HepG2 (cell line): ENCODE results near the gene F13B. TPM values are rescaled to one million over a fixed set of nuclear protein-coding genes. Genes with fewer than 3 reads are reported as not detected.

Experiments used
- ATAC-seq: fragments of 200-7000 bp; cut with Tn5 transposase; 3 replicates; pipeline ENCODE4 v1.9.1; 2020; ENCODE audit warnings: mild to moderate bottlenecking, moderate library complexity
- BruUV-seq: library from RNA; stranded (reverse); fragments of 400-500 nt; replicated peaks from 2 replicates; lab custom pipeline; 2021; lab: Mats Ljungman, UMichigan
- CTCF ChIA-PET: fragments of 300-600 bp; formaldehyde crosslinking; extraction: SDS; loops from one replicate; lab custom pipeline; 2021; ENCODE audit warnings: low total read pairs, inconsistent platforms, low intra/inter-chr PET ratio; lab: Yijun Ruan, JAX
- POLR2A ChIA-PET: fragments of 350-600 bp; sonication (Branson Sonifier 250); formaldehyde crosslinking; loops from one replicate; lab custom pipeline; 2020; ENCODE audit warnings: antibody characterized with exemption, inconsistent platforms; lab: Yijun Ruan, JAX
- DNase-seq: peaks from one replicate; pipeline ENCODE4 v3.0.0-alpha.2; 2015; ENCODE audit warnings: low spot score
- FAIRE-seq: peaks from 3 replicates; lab custom pipeline; 2011; peaks lifted over from hg19 to GRCh38; lab: Jason Lieb, UNC
- H2AFZ ChIP-seq: one replicate; pipeline ENCODE4 v1.6.1; 2011; ENCODE audit warnings: low read length, inconsistent platforms
- H3K27ac ChIP-seq: fragments of 300-600 bp; 3 replicates; pipeline ENCODE4 v1.8.0; 2011; ENCODE audit warnings: mixed run types, mild to moderate bottlenecking, mixed read lengths, low read length, inconsistent platforms; ENCODE audit not compliant: insufficient read depth; ENCODE audit errors: extremely low read length
- H3K27me3 ChIP-seq, 2 experiments: fragments of 200-600 bp in 1 of 2; 2 replicates in 1 of 2; 3 replicates in 1 of 2; pipeline versions ENCODE4 v1.6.0 to v1.8.0; 2011; ENCODE audit warnings: low read length in 2 of 2, mild to moderate bottlenecking in 2 of 2, moderate library complexity in 2 of 2, inconsistent platforms in 1 of 2; ENCODE audit not compliant: insufficient read depth in 2 of 2, control insufficient read depth in 1 of 2
- H3K36me3 ChIP-seq, 2 experiments: fragments of 200-600 bp in 1 of 2; replicated peaks in 1 of 2; 2 replicates in 1 of 2; 3 replicates in 1 of 2; pipeline versions ENCODE4 v1.5.1 to v1.8.0; 2011; ENCODE audit warnings: low read length in 2 of 2, inconsistent platforms in 1 of 2; ENCODE audit not compliant: insufficient read depth in 2 of 2, control insufficient read depth in 1 of 2
- H3K4me1 ChIP-seq: 2 replicates; pipeline ENCODE4 v1.5.1; 2012; ENCODE audit warnings: low read length, inconsistent platforms; ENCODE audit not compliant: insufficient read depth
- H3K4me2 ChIP-seq: 2 replicates; pipeline ENCODE4 v1.6.0; 2011; ENCODE audit warnings: low read depth, low read length, inconsistent platforms
- H3K4me3 ChIP-seq, 3 experiments: fragments of 200-600 bp in 1 of 3; sonication (generic), shearing (Covaris generic) in 1 of 3; replicated peaks in 1 of 3; 2 replicates each; pipeline ENCODE4 v1.5.1; 2011 to 2016; ENCODE audit warnings: low read length in 3 of 3, inconsistent platforms in 2 of 3, low read depth in 2 of 3, mild to moderate bottlenecking in 2 of 3, control low read depth in 1 of 3, mixed read lengths in 1 of 3; ENCODE audit not compliant: insufficient read depth in 1 of 3
- H3K79me2 ChIP-seq: one replicate; pipeline ENCODE4 v1.6.1; 2011; ENCODE audit warnings: low read length, inconsistent platforms; ENCODE audit not compliant: insufficient read depth
- H3K9ac ChIP-seq: 2 replicates; pipeline ENCODE4 v1.6.0; 2011; ENCODE audit warnings: mild to moderate bottlenecking, low read depth, low read length, inconsistent platforms; ENCODE audit not compliant: insufficient read depth
- H3K9me3 ChIP-seq: 2 replicates; pipeline ENCODE4 v1.5.1; 2012; ENCODE audit warnings: mild to moderate bottlenecking, low read length
- H4K20me1 ChIP-seq: 2 replicates; pipeline ENCODE4 v1.6.0; 2011; ENCODE audit warnings: inconsistent platforms, mild to moderate bottlenecking, low read length, moderate library complexity; ENCODE audit not compliant: insufficient read depth
- AGO1 ChIP-seq: fragments of 200-400 bp; formaldehyde crosslinking; IDR thresholded peaks from 2 replicates; pipeline ENCODE4 v1.6.1; 2017; ENCODE audit warnings: mild to moderate bottlenecking, low read depth, low read length, moderate library complexity; ENCODE audit not compliant: poor library complexity, severe bottlenecking
- HNRNPL ChIP-seq: fragments of 200-400 bp; formaldehyde crosslinking; IDR thresholded peaks from 2 replicates; pipeline ENCODE4 v1.6.1; 2017; ENCODE audit warnings: mild to moderate bottlenecking, low read depth, low read length
- IKZF1 ChIP-seq: fragments of 450-650 bp; IDR thresholded peaks from 2 replicates; pipeline ENCODE4 v1.7.1; 2016
- KAT7 ChIP-seq: IDR thresholded peaks from 2 replicates; pipeline ENCODE4 v1.6.1; 2018; ENCODE audit warnings: borderline replicate concordance, missing compliant biosample characterization
- KLF9 ChIP-seq: IDR thresholded peaks from 2 replicates; pipeline ENCODE4 v1.6.1; 2016; ENCODE audit warnings: low read depth
- MZF1 ChIP-seq: sonication (generic); formaldehyde crosslinking; IDR thresholded peaks from 2 replicates; pipeline ENCODE4 v1.8.1; 2023; ENCODE audit warnings: mild to moderate bottlenecking, missing genetic modification reagents, borderline replicate concordance
- RORA ChIP-seq: sonication (generic); formaldehyde crosslinking; IDR thresholded peaks from 2 replicates; pipeline ENCODE4 v1.5.0; 2020; ENCODE audit warnings: mild to moderate bottlenecking, missing genetic modification reagents, moderate library complexity
- SRSF1 ChIP-seq: fragments of 200-400 bp; formaldehyde crosslinking; optimal IDR thresholded peaks from 2 replicates; pipeline ENCODE3; 2017; ENCODE audit warnings: mild to moderate bottlenecking, low read depth, low read length, moderate library complexity
- ZKSCAN8 ChIP-seq: IDR thresholded peaks from 2 replicates; pipeline ENCODE4 v1.6.1; 2016; ENCODE audit warnings: borderline replicate concordance, missing genetic modification reagents, missing compliant biosample characterization
- ZNF160 ChIP-seq: sonication (generic); formaldehyde crosslinking; IDR thresholded peaks from 2 replicates; pipeline ENCODE4 v1.8.0; 2022; ENCODE audit warnings: mild to moderate bottlenecking, inconsistent platforms, missing genetic modification reagents
- ZNF501 ChIP-seq: sonication (generic); formaldehyde crosslinking; IDR thresholded peaks from 2 replicates; pipeline ENCODE4 v1.5.1; 2020; ENCODE audit warnings: mild to moderate bottlenecking, moderate library complexity, missing genetic modification reagents
- ZNF614 ChIP-seq: IDR thresholded peaks from 2 replicates; pipeline ENCODE4 v1.6.1; 2018; ENCODE audit warnings: missing biosample characterization, missing genetic modification reagents, inconsistent platforms, borderline replicate concordance
- WGBS: methylation state at CpG from one replicate; pipeline ENCODE4 v1.1.6; 2017; ENCODE audit warnings: low lambda C conversion rate; 5-methylcytosine and 5-hydroxymethylcytosine counted together
- in situ Hi-C: cut with HindIII; loops from 2 replicates; pipeline ENCODE4 v1.10.0; 2017; ENCODE audit warnings: low pct_unique_long_range_greater_than_20kb; ENCODE audit not compliant: extremely low pct_ligation_motif_present
- intact Hi-C: fragments of 100-400 bp; cut with micrococcal nuclease; formaldehyde crosslinking; loops from one replicate; pipeline ENCODE4 v1.10.0; 2022; ENCODE audit not compliant: unreplicated experiment
- polyA plus RNA-seq, 8 experiments: library from polyadenylated mRNA; depleted of rRNA in 3 of 8; stranded (reverse) in 7 of 8; unstranded in 1 of 8; fragments of >200 nt; fragmentation: Illumina TruSeq in 4 of 8; extraction: Trizol in 4 of 8; gene quantifications; 2 replicates each; pipeline versions ENCODE4 v1.2.1 to v1.2.3, GENCODE V29; 2011 to 2016; ENCODE audit warnings: low read depth in 4 of 8, missing spikeins in 1 of 8, mixed read lengths in 1 of 8; ENCODE audit not compliant: insufficient read depth in 1 of 8
- total RNA-seq, 5 experiments: library from RNA; depleted of rRNA; stranded (reverse); fragments of >200 nt; fragmentation: Illumina TruSeq; extraction: Trizol; gene quantifications; 2 replicates each; pipeline ENCODE4 v1.2.3, GENCODE V29; 2016; ENCODE audit warnings: low read depth in 1 of 5

Gene F13B
- total and polyA plus RNA-seq, 2 of the 13 experiments (the other 11 are each of a cell fraction or from before 2014, with no cell fraction given), result 0.41 to 2.7 TPM

GRCh38 chr1:197106869-197107268 is 39.8 kb upstream of the F13B start (continued):
- no peak for TF ChIP-seq AGO1
- no peak for TF ChIP-seq SRSF1
- no peak for TF ChIP-seq ZNF160 (CRISPR knock-in tag)
- TF ChIP-seq ZNF501 (CRISPR knock-in tag), result no peak
- no peak for TF ChIP-seq KLF9
- TF ChIP-seq ZKSCAN8 (CRISPR knock-in tag), result no peak
- no peak for TF ChIP-seq RORA (CRISPR knock-in tag)
- no peak for TF ChIP-seq ZNF614 (CRISPR knock-in tag)

GRCh38 chr1:197103300-197103699 is 36.2 kb upstream of the F13B start:
- WGBS, result over 99% methylated on average over 5 of the region's 5 CpGs
- intact Hi-C loops (no loop called here), in situ Hi-C loops (no loop called here)
- no peaks in the 10 kb centered on the region for H3K9me3 ChIP-seq
- H3K27ac ChIP-seq, result no peak overlapping the region
- FAIRE-seq (no peak), DNase-seq (no peak), ATAC-seq (no peak)
- no peaks in the 10 kb centered on the region for H3K79me2 ChIP-seq
- no peak overlapping the region for H2AFZ ChIP-seq
- H4K20me1 ChIP-seq, result no peaks in the 10 kb centered on the region
- no peak for TF ChIP-seq MZF1
- no peak for TF ChIP-seq IKZF1
- no peak for TF ChIP-seq HNRNPL
- TF ChIP-seq KAT7 (CRISPR knock-in tag), result no peak
- no peak overlapping the region for H3K4me3 ChIP-seq
- H3K4me2 ChIP-seq, result no peak overlapping the region
- H3K27me3 ChIP-seq, result no peaks in the 10 kb centered on the region
- no TSS peak for BruUV-seq
- ChIA-PET CTCF (no interaction called here), POLR2A (interaction anchor here (1.2 kb wide), 1 partner anchor 48 kb away, joined by 3 read pairs; no protein-coding TSS in a partner anchor)
- no peak overlapping the region for H3K9ac ChIP-seq
- H3K4me1 ChIP-seq, result no peaks in the 10 kb centered on the region
- H3K36me3 ChIP-seq, result peaks cover 0 to 2% of the 10 kb centered on the region in 2 experiments; a peak in 4 of 5 replicates
